ENCODE data around the gene HDAC9. TPM values are rescaled to one million over a fixed set of nuclear protein-coding genes. Genes with fewer than 3 reads are reported as not detected.

The HDAC9 gene
- total RNA-seq, 4 donors from 2014 or later = 10.3 to 48.4 (median 12.2) TPM

- Histone ChIP-seq H3K36me3 (peaks cover 0 to 2% (median 0%) of the 10 kb centered on the region in 3 donors), H3K27ac (no peak overlapping the region), H3K4me3 (no peak overlapping the region), H3K27me3 (no peaks in the 10 kb centered on the region), H3K4me1 (no peaks in the 10 kb centered on the region), H3K9me3 (no peaks in the 10 kb centered on the region)
- TF ChIP-seq, protein P1, sequence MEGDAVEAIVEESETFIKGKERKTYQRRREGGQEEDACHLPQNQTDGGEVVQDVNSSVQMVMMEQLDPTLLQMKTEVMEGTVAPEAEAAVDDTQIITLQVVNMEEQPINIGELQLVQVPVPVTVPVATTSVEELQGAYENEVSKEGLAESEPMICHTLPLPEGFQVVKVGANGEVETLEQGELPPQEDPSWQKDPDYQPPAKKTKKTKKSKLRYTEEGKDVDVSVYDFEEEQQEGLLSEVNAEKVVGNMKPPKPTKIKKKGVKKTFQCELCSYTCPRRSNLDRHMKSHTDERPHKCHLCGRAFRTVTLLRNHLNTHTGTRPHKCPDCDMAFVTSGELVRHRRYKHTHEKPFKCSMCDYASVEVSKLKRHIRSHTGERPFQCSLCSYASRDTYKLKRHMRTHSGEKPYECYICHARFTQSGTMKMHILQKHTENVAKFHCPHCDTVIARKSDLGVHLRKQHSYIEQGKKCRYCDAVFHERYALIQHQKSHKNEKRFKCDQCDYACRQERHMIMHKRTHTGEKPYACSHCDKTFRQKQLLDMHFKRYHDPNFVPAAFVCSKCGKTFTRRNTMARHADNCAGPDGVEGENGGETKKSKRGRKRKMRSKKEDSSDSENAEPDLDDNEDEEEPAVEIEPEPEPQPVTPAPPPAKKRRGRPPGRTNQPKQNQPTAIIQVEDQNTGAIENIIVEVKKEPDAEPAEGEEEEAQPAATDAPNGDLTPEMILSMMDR (IDR thresholded peaks at IDR 0.05) = no peak
- no peak for TF ChIP-seq POLR2A (IDR thresholded peaks at IDR 0.05)
- no peak for DNase-seq (ENCODE audit: low spot score in 2 of 2)
Observed at GRCh38 chr7:18780266-18780665, 284.7 kb downstream of the HDAC9 start.

DNA sequence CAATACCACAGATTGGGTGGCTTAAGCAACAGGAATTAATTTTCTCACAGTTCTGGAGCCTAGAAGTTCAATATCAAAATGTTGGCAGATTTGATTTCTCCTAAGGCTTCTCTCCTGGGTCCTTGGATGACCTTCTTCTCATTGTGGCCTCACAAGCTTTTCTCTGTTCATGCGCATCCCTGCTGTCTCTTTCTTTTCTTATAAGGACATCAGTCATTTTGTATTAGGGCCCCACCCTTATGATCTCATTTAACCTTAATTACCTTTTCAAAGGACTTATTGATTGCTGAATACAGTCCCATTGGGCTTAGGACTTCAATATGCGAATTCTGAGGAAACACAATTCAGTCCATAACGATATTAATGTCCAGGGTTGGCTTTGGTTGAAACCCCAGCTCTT is 285.4 kb downstream of the HDAC9 start:
- TF ChIP-seq EP300 (IDR thresholded peaks at IDR 0.05) = no peak
- no peak for TF ChIP-seq POLR2A (IDR thresholded peaks at IDR 0.05)
- TF ChIP-seq, protein P1 (IDR thresholded peaks at IDR 0.05) = no peak
- DNase-seq (ENCODE audit: low spot score in 2 of 2) = no peak
- Histone ChIP-seq H3K9me3 (no peaks in the 10 kb centered on the region), H3K4me3 (no peak overlapping the region), H3K27ac (no peak overlapping the region), H3K36me3 (peaks cover 0 to 2% (median 0%) of the 10 kb centered on the region in 3 donors), H3K27me3 (no peaks in the 10 kb centered on the region), H3K4me1 (no peaks in the 10 kb centered on the region)
- 93 to 95% methylated on average over 3 of the region's 3 CpGs for WGBS, 2 donors

DNA sequence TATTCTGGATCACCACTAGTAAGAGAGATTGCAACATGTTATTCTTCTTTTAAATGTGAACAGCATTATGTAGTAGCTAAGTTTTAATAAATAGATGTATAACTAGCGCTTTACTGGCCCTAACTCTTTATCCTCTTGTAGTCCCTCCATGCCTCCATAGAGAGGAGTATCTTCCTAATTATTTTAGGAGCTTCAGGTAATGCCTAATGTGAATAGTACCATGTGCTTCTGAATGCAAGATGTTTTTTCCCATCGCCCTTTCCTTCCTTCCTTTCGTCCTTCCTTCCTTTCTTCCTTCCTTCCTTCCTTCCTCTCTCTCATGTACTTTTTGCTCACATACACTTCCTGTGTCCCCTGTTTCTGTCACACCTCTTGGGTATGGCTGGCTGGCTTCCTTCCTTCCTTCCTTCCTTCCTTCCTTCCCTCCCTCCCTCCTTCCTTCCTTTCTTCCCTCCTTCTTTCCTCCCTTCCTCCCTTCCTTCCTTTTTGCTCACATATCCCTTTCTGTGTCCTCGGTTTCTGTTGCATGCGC is 290.7 kb downstream of the HDAC9 start:
- H3K27me3 ChIP-seq = no peaks in the 10 kb centered on the region
- H3K27ac ChIP-seq = no peak overlapping the region
- no peak overlapping the region for H3K4me3 ChIP-seq
- no peaks in the 10 kb centered on the region for H3K9me3 ChIP-seq
- no peak for DNase-seq (ENCODE audit: low spot score in 2 of 2)
- peaks cover 0 to 2% (median 0%) of the 10 kb centered on the region in 3 donors for H3K36me3 ChIP-seq
- no peaks in the 10 kb centered on the region for H3K4me1 ChIP-seq
- TF ChIP-seq POLR2A (IDR thresholded peaks at IDR 0.05) (no peak), EP300 (IDR thresholded peaks at IDR 0.05) (no peak)
- TF ChIP-seq, protein P1 (IDR thresholded peaks at IDR 0.05) = no peak
- WGBS, 2 donors = 91 to 98% methylated on average over 5 of the region's 5 CpGs

- DNase-seq (ENCODE audit: low spot score in 2 of 2) = no peak
- H3K9me3 ChIP-seq = no peaks in the 10 kb centered on the region
- no peak for TF ChIP-seq EP300 (IDR thresholded peaks at IDR 0.05)
- TF ChIP-seq, protein P1 (IDR thresholded peaks at IDR 0.05) = no peak
- 86 to 92% methylated on average over 2 of the region's 2 CpGs for whole genome bisulfite sequencing, 2 donors
- H3K27me3 ChIP-seq = no peaks in the 10 kb centered on the region
- no peak overlapping the region for H3K4me3 ChIP-seq
- H3K36me3 ChIP-seq = peaks cover 0 to 1% (median 0%) of the 10 kb centered on the region in 3 donors
- H3K27ac ChIP-seq = no peak overlapping the region
- no peaks in the 10 kb centered on the region for H3K4me1 ChIP-seq
Observed at GRCh38 chr7:18786796-18787195, 291.2 kb downstream of the HDAC9 start.

- Histone ChIP-seq H3K4me1 (peaks cover 0 to 1% (median 0%) of the 10 kb centered on the region in 4 donors), H3K27me3 (no peaks in the 10 kb centered on the region), H3K4me3 (no peak overlapping the region), H3K9me3 (no peaks in the 10 kb centered on the region), H3K27ac (no peak overlapping the region), H3K36me3 (no peaks in the 10 kb centered on the region)
- DNase-seq (ENCODE audit: low spot score in 2 of 2) = no peak
- WGBS, 2 donors = 68 to 74% methylated on average over 2 of the region's 2 CpGs
- no peak for TF ChIP-seq POLR2A (IDR thresholded peaks at IDR 0.05)
- TF ChIP-seq EP300 (IDR thresholded peaks at IDR 0.05) = no peak
- TF ChIP-seq, protein P1 (IDR thresholded peaks at IDR 0.05) = no peak
Observed at GRCh38 chr7:18788026-18788425, 292.5 kb downstream of the HDAC9 start.
